Endothelial cell of umbilical vein (primary cell): ENCODE data around the gene ATP8A2. TPM values are rescaled to one million over a fixed set of nuclear protein-coding genes. Genes with fewer than 3 reads are reported as not detected.

ENCODE experiments used
- BruUV-seq: library from RNA; stranded (reverse); fragments of 400-500 nt; replicated peaks from 2 replicates; lab custom pipeline; 2021; lab: Mats Ljungman, UMichigan
- CTCF ChIA-PET: fragments of 300-600, 350-600 bp; sonication (Branson Sonifier 250); formaldehyde crosslinking; loops from one replicate; lab custom pipeline; 2021; ENCODE audit warnings: antibody characterized with exemption, inconsistent platforms; lab: Charles Lee
- POLR2A ChIA-PET: fragments of 300-600, 350-600 bp; sonication (Branson Sonifier 250); formaldehyde crosslinking; loops from one replicate; lab custom pipeline; 2021; ENCODE audit warnings: antibody characterized with exemption, inconsistent platforms; lab: Charles Lee
- DNase-seq: peaks from one replicate; pipeline ENCODE4 v3.0.0-alpha.2; 2011; ENCODE audit warnings: low read depth, low spot score
- FAIRE-seq: peaks from 2 replicates; lab custom pipeline; 2011; peaks lifted over from hg19 to GRCh38; lab: Jason Lieb, UNC
- H2AFZ ChIP-seq: 2 replicates; pipeline ENCODE4 v1.6.0; 2012; ENCODE audit warnings: low read depth, low read length, control low read depth, inconsistent platforms
- H3K27ac ChIP-seq: 2 replicates; pipeline ENCODE4 v1.5.1; 2011; ENCODE audit warnings: low read depth, mild to moderate bottlenecking, control low read depth, low read length, moderate library complexity; ENCODE audit not compliant: insufficient read depth
- H3K27me3 ChIP-seq, 2 experiments: 2 replicates each; pipeline versions ENCODE4 v1.6.0 to v1.6.1; 2011; ENCODE audit warnings: low read length in 2 of 2, mixed read lengths in 1 of 2; ENCODE audit not compliant: control insufficient read depth in 2 of 2, insufficient read depth in 2 of 2
- H3K36me3 ChIP-seq, 2 experiments: 2 replicates in 1 of 2; 3 replicates in 1 of 2; pipeline ENCODE4 v1.5.1; 2011; ENCODE audit warnings: low read length in 2 of 2, mild to moderate bottlenecking in 1 of 2, moderate library complexity in 1 of 2; ENCODE audit not compliant: control insufficient read depth in 2 of 2, insufficient read depth in 2 of 2; ENCODE audit errors: extremely low read depth in 1 of 2
- H3K4me1 ChIP-seq: 3 replicates; pipeline ENCODE4 v1.5.1; 2011; ENCODE audit warnings: mild to moderate bottlenecking, low read length; ENCODE audit not compliant: control insufficient read depth, insufficient read depth; ENCODE audit errors: extremely low read depth
- H3K4me2 ChIP-seq: 2 replicates; pipeline ENCODE4 v1.6.1; 2011; ENCODE audit warnings: low read length, control low read depth, mixed read lengths; ENCODE audit not compliant: insufficient read depth
- H3K4me3 ChIP-seq, 3 experiments: fragments of 200-600 bp in 1 of 3; sonication (generic), shearing (Covaris generic) in 1 of 3; replicated peaks in 1 of 3; 2 replicates each; pipeline ENCODE4 v1.5.1; 2011 to 2016; ENCODE audit warnings: control low read depth in 3 of 3, low read length in 3 of 3, mild to moderate bottlenecking in 2 of 3, inconsistent platforms in 1 of 3, low read depth in 1 of 3, moderate library complexity in 1 of 3; ENCODE audit not compliant: insufficient read depth in 1 of 3
- H3K79me2 ChIP-seq: 2 replicates; pipeline ENCODE4 v1.6.0; 2012; ENCODE audit warnings: low read length, inconsistent platforms; ENCODE audit not compliant: control insufficient read depth, insufficient read depth
- H3K9ac ChIP-seq: replicated peaks from 2 replicates; pipeline ENCODE3; 2011; ENCODE audit warnings: low read length, control low read depth; ENCODE audit not compliant: insufficient read depth; ENCODE audit errors: extremely low read depth
- H3K9me1 ChIP-seq: replicated peaks from 3 replicates; pipeline ENCODE4 v1.6.0; 2011; ENCODE audit warnings: mild to moderate bottlenecking, low read length; ENCODE audit not compliant: control insufficient read depth, insufficient read depth; ENCODE audit errors: extremely low read depth
- H3K9me3 ChIP-seq: replicated peaks from 2 replicates; pipeline ENCODE4 v1.5.1; 2012; ENCODE audit warnings: low read length, inconsistent platforms; ENCODE audit not compliant: control insufficient read depth, insufficient read depth
- H4K20me1 ChIP-seq: replicated peaks from 2 replicates; pipeline ENCODE3; 2011; ENCODE audit warnings: mild to moderate bottlenecking, low read length; ENCODE audit not compliant: control insufficient read depth, insufficient read depth; ENCODE audit errors: extremely low read depth
- CTCF ChIP-seq, 2 donors: IDR thresholded peaks; 1 replicate in 1 of 2; 2 replicates in 1 of 2; pipeline ENCODE4 v1.5.1; 2011; ENCODE audit warnings: low read length in 2 of 2, mild to moderate bottlenecking in 2 of 2, moderate library complexity in 2 of 2, control low read depth in 1 of 2, inconsistent platforms in 1 of 2, low read depth in 1 of 2; ENCODE audit not compliant: insufficient read depth in 1 of 2; ENCODE audit errors: extremely low read depth in 1 of 2
- EZH2 ChIP-seq: IDR thresholded peaks from 2 replicates; pipeline ENCODE4 v1.6.1; 2012; ENCODE audit warnings: borderline replicate concordance, low read depth, mild to moderate bottlenecking, moderate library complexity, low read length, inconsistent platforms; ENCODE audit not compliant: severe bottlenecking
- FOS ChIP-seq: IDR thresholded peaks from 2 replicates; pipeline ENCODE4 v1.6.1; 2011; ENCODE audit warnings: mild to moderate bottlenecking, low read length, moderate library complexity, borderline replicate concordance; ENCODE audit not compliant: insufficient read depth
- GATA2 ChIP-seq: IDR thresholded peaks from 2 replicates; pipeline ENCODE4 v1.7.0; 2011; ENCODE audit warnings: low read depth, mild to moderate bottlenecking, moderate library complexity, mixed read lengths, low read length; ENCODE audit not compliant: insufficient read length, insufficient read depth
- JUN ChIP-seq: IDR thresholded peaks from 2 replicates; pipeline ENCODE4 v1.6.1; 2011; ENCODE audit warnings: borderline replicate concordance, low read depth; ENCODE audit not compliant: insufficient read length, insufficient read depth
- MAX ChIP-seq: IDR thresholded peaks from 2 replicates; pipeline ENCODE4 v1.6.1; 2011; ENCODE audit not compliant: insufficient read depth, insufficient read length
- MYC ChIP-seq: IDR thresholded peaks from one replicate; pipeline ENCODE4 v1.6.1; 2011; ENCODE audit warnings: mild to moderate bottlenecking, low read depth, low read length
- POLR2A ChIP-seq: IDR thresholded peaks from 2 replicates; pipeline ENCODE4 v1.6.1; 2012; ENCODE audit warnings: low read depth, mild to moderate bottlenecking, control low read depth, low read length
- POLR2AphosphoS5 ChIP-seq: IDR thresholded peaks from 2 replicates; pipeline ENCODE4 v1.6.1; 2012; ENCODE audit warnings: low read depth, mild to moderate bottlenecking, control low read depth, low read length, moderate library complexity; ENCODE audit not compliant: insufficient read depth
- dilution Hi-C: fragments of 300-500 bp; cut with MboI; formaldehyde crosslinking; loops from one replicate; pipeline ENCODE4 v1.15.0; 2019; ENCODE audit warnings: low sequenced_read_pairs; ENCODE audit not compliant: extremely low pct_ligation_motif_present
- intact Hi-C: fragments of 100-400 bp; cut with micrococcal nuclease; formaldehyde crosslinking; loops from one replicate; pipeline ENCODE4 v1.10.0; 2022
- polyA plus RNA-seq, 4 experiments: library from polyadenylated mRNA; depleted of rRNA in 3 of 4; stranded (reverse) in 3 of 4; unstranded in 1 of 4; fragments of >200 nt; gene quantifications; 2 replicates each; pipeline versions ENCODE4 v1.2.1 to v1.2.3, GENCODE V29; 2011 to 2012; ENCODE audit warnings: missing spikeins in 1 of 4
- total RNA-seq: library from RNA; stranded (reverse); gene quantifications from 2 replicates; pipeline ENCODE4 v1.2.3, GENCODE V29; 2021

ATP8A2 gene
- total and polyA plus RNA-seq, 2 donors (not counting 3 experiments of a cell fraction or from before 2014, with no cell fraction given) = 0.11 to 0.49 TPM

GRCh38 chr13:25692099-25692498, 320.3 kb downstream of the ATP8A2 start:
- ChIA-PET POLR2A (no interaction called here), CTCF (no interaction called here)
- FAIRE-seq (no peak), DNase-seq (no peak)
- no peaks in the 10 kb centered on the region for H3K9me3 ChIP-seq
- no peak overlapping the region for H3K9ac ChIP-seq
- H3K4me2 ChIP-seq = no peak overlapping the region
- H3K9me1 ChIP-seq = no peaks in the 10 kb centered on the region
- no TSS peak for BruUV-seq
- dilution Hi-C loops (no loop called here), intact Hi-C loops (no loop called here)
- H3K36me3 ChIP-seq = no peaks in the 10 kb centered on the region
- no peak overlapping the region for H3K27ac ChIP-seq
- no peaks in the 10 kb centered on the region for H4K20me1 ChIP-seq
- no peak overlapping the region for H2AFZ ChIP-seq
- TF ChIP-seq POLR2AphosphoS5 = no peak
- no peak for TF ChIP-seq POLR2A
- TF ChIP-seq CTCF (IDR thresholded peaks at IDR 0.05; ENCODE audit: extremely low read depth in 1 of 2, insufficient read depth in 1 of 2, low read depth in 1 of 2, low read length in 2 of 2) = no peak
- TF ChIP-seq MYC = no peak
- TF ChIP-seq MAX = no peak
- no peak for TF ChIP-seq JUN
- TF ChIP-seq FOS = no peak
- TF ChIP-seq EZH2 = no peak
- TF ChIP-seq GATA2 = no peak
- no peaks in the 10 kb centered on the region for H3K79me2 ChIP-seq
- H3K4me3 ChIP-seq = no peak overlapping the region
- peaks cover 0 to 3% of the 10 kb centered on the region in 2 experiments for H3K27me3 ChIP-seq
- peaks cover 5% of the 10 kb centered on the region for H3K4me1 ChIP-seq
